NCI-H446 (cell line): ENCODE results near the gene ANKRD30BL.
"Not testable (repeated sequence)": the region's sequence is repeated elsewhere in the genome, so short reads cannot be mapped to it uniquely, and the experiment has no call there.

Source experiments
- DNase-seq, 2 experiments: peaks; one replicate each; lab custom pipeline; 2025; lab: John Stamatoyannopoulos, UW

The ANKRD30BL gene

GRCh38 chr2:132161161-132162124 lies at the start of gene ANKRD30BL:
Gene ANKRD30BL, minus strand, starts transcription at chr2:132161952. Its CDS starts 247 bp downstream, at chr2:132161705.
- not testable (repeated sequence) for DNase-seq

- not testable (repeated sequence) for DNase-seq
Measured at GRCh38 chr2:132202866-132203265, 41.1 kb upstream of the ANKRD30BL start.

GRCh38 chr2:132192854-132193253 lies 31.1 kb upstream of the ANKRD30BL start:
- DNase-seq = not testable (repeated sequence)

GRCh38 chr2:132167100-132167499 lies 5.3 kb upstream of the ANKRD30BL start:
- not testable (repeated sequence) for DNase-seq

GRCh38 chr2:132162125-132162660 lies 441 bp upstream of the ANKRD30BL start:
- not testable (repeated sequence) for DNase-seq

GRCh38 chr2:132146774-132147173 lies 15.0 kb downstream of the ANKRD30BL start:
- peak; percentile 2 to 42 for DNase-seq
